SK-N-SH treated with all-trans-retinoic acid at 6 μM for 48 hours (cell line): ENCODE data around the gene PARP8.
"Not testable (repeated sequence)": the region's sequence is repeated elsewhere in the genome, so short reads cannot be mapped to it uniquely, and the experiment has no call there.

ENCODE experiments used
- ATAC-seq: fragments of 200-7000 bp; cut with Tn5 transposase; 3 replicates; pipeline ENCODE4 v1.9.1; 2020; ENCODE audit warnings: mild to moderate bottlenecking, moderate library complexity
- ARNTL ChIP-seq: fragments of 450-650 bp; formaldehyde crosslinking; IDR thresholded peaks from 2 replicates; pipeline ENCODE4 v1.5.0; 2020; ENCODE audit warnings: low read depth, mild to moderate bottlenecking, moderate library complexity, borderline replicate concordance
- BACH2 ChIP-seq: fragments of 250-450 bp; sonication (Bioruptor Pico); IDR thresholded peaks from 2 replicates; pipeline ENCODE4 v1.9.0; 2021; ENCODE audit warnings: mild to moderate bottlenecking, borderline replicate concordance
- CSDC2 ChIP-seq: fragments of 250-450 bp; sonication (Bioruptor Pico); IDR thresholded peaks from 2 replicates; pipeline ENCODE4 v1.5.0; 2020; ENCODE audit warnings: mild to moderate bottlenecking, moderate library complexity
- ESRRG ChIP-seq: fragments of 250-450 bp; sonication (Bioruptor Pico); IDR thresholded peaks from 2 replicates; pipeline ENCODE4 v1.6.1; 2021; ENCODE audit warnings: mild to moderate bottlenecking
- GLIS3 ChIP-seq: fragments of 250-450 bp; sonication (Bioruptor Pico); IDR thresholded peaks from 2 replicates; pipeline ENCODE4 v1.5.0; 2020; ENCODE audit warnings: mild to moderate bottlenecking, moderate library complexity
- OSR1 ChIP-seq: fragments of 250-450 bp; sonication (Bioruptor Pico); IDR thresholded peaks from 2 replicates; pipeline ENCODE4 v1.8.0; 2022; ENCODE audit warnings: moderate library complexity, mild to moderate bottlenecking, inconsistent platforms
- PPARA ChIP-seq: fragments of 250-450 bp; sonication (Bioruptor Pico); IDR thresholded peaks from 2 replicates; pipeline ENCODE4 v1.5.0; 2020; ENCODE audit warnings: mild to moderate bottlenecking, borderline replicate concordance
- RARB ChIP-seq: fragments of 250-450 bp; sonication (Bioruptor Pico); IDR thresholded peaks from 2 replicates; pipeline ENCODE4 v1.8.0; 2021; ENCODE audit warnings: mild to moderate bottlenecking, moderate library complexity
- SNAI2 ChIP-seq: fragments of 250-450 bp; sonication (Bioruptor Pico); IDR thresholded peaks from 2 replicates; pipeline ENCODE4 v1.5.0; 2020; ENCODE audit warnings: mild to moderate bottlenecking, moderate library complexity
- TCF4 ChIP-seq: fragments of 250-450 bp; sonication (Bioruptor Pico); IDR thresholded peaks from 2 replicates; pipeline ENCODE4 v1.8.0; 2021; ENCODE audit warnings: mild to moderate bottlenecking, moderate library complexity, borderline replicate concordance
- TOX ChIP-seq: fragments of 250-450 bp; sonication (Bioruptor Pico); IDR thresholded peaks from 2 replicates; pipeline ENCODE4 v1.8.0; 2021; ENCODE audit warnings: mild to moderate bottlenecking, moderate library complexity, borderline replicate concordance
- ZC3H10 ChIP-seq: fragments of 250-450 bp; sonication (Bioruptor Pico); IDR thresholded peaks from 2 replicates; pipeline ENCODE4 v1.5.1; 2021; ENCODE audit warnings: mild to moderate bottlenecking, moderate library complexity
- ZFP3 ChIP-seq: fragments of 250-450 bp; sonication (Bioruptor Pico); IDR thresholded peaks from 2 replicates; pipeline ENCODE4 v1.5.0; 2020; ENCODE audit warnings: mild to moderate bottlenecking, moderate library complexity
- ZNF565 ChIP-seq: fragments of 450-650 bp; formaldehyde crosslinking; conservative IDR thresholded peaks from 2 replicates; pipeline ENCODE4 v1.5.0; 2020; ENCODE audit warnings: low read depth, mild to moderate bottlenecking, moderate library complexity
- ZNF70 ChIP-seq: fragments of 450-650 bp; formaldehyde crosslinking; IDR thresholded peaks from 2 replicates; pipeline ENCODE4 v1.5.0; 2020; ENCODE audit warnings: mild to moderate bottlenecking, moderate library complexity
- ZNF8 ChIP-seq: fragments of 450-650 bp; formaldehyde crosslinking; IDR thresholded peaks from 2 replicates; pipeline ENCODE4 v1.5.0; 2020; ENCODE audit warnings: mild to moderate bottlenecking, moderate library complexity
- TF ChIP-seq, protein P1 (sequence below): fragments of 250-450 bp; sonication (Bioruptor Pico); IDR thresholded peaks from 2 replicates; pipeline ENCODE4 v1.5.1; 2021; ENCODE audit warnings: mild to moderate bottlenecking, moderate library complexity
- TF ChIP-seq, protein P2 (sequence below): fragments of 250-450 bp; sonication (Bioruptor Pico); IDR thresholded peaks from 2 replicates; pipeline ENCODE4 v1.8.0; 2021; ENCODE audit warnings: low read depth, mild to moderate bottlenecking, moderate library complexity, borderline replicate concordance
- TF ChIP-seq, protein P3 (sequence below): fragments of 250-450 bp; sonication (Bioruptor Pico); IDR thresholded peaks from 2 replicates; pipeline ENCODE4 v1.5.0; 2020; ENCODE audit warnings: mild to moderate bottlenecking, moderate library complexity
- TF ChIP-seq, protein P4 (sequence below): fragments of 250-450 bp; sonication (Bioruptor Pico); IDR thresholded peaks from 2 replicates; pipeline ENCODE4 v1.5.1; 2020; ENCODE audit warnings: low read depth, mild to moderate bottlenecking, moderate library complexity

Gene PARP8

GRCh38 chr5:50694027-50694590 lies 27.7 kb downstream of the PARP8 start:
- TF ChIP-seq SNAI2 (CRISPR knock-in tag) (no peak), OSR1 (CRISPR knock-in tag) (no peak), ESRRG (CRISPR knock-in tag) (no peak), ZFP3 (CRISPR knock-in tag) (no peak), PPARA (CRISPR knock-in tag) (no peak), GLIS3 (CRISPR knock-in tag) (no peak), TCF4 (CRISPR knock-in tag) (no peak), ZC3H10 (CRISPR knock-in tag) (no peak), RARB (no peak), ARNTL (no peak), TOX (CRISPR knock-in tag) (no peak), CSDC2 (CRISPR knock-in tag) (no peak), ZNF70 (CRISPR knock-in tag) (no peak)
- TF ChIP-seq, protein P1, sequence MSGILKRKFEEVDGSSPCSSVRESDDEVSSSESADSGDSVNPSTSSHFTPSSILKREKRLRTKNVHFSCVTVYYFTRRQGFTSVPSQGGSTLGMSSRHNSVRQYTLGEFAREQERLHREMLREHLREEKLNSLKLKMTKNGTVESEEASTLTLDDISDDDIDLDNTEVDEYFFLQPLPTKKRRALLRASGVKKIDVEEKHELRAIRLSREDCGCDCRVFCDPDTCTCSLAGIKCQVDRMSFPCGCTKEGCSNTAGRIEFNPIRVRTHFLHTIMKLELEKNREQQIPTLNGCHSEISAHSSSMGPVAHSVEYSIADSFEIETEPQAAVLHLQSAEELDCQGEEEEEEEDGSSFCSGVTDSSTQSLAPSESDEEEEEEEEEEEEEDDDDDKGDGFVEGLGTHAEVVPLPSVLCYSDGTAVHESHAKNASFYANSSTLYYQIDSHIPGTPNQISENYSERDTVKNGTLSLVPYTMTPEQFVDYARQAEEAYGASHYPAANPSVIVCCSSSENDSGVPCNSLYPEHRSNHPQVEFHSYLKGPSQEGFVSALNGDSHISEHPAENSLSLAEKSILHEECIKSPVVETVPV (CRISPR knock-in tag), result no peak
- TF ChIP-seq, protein P2, sequence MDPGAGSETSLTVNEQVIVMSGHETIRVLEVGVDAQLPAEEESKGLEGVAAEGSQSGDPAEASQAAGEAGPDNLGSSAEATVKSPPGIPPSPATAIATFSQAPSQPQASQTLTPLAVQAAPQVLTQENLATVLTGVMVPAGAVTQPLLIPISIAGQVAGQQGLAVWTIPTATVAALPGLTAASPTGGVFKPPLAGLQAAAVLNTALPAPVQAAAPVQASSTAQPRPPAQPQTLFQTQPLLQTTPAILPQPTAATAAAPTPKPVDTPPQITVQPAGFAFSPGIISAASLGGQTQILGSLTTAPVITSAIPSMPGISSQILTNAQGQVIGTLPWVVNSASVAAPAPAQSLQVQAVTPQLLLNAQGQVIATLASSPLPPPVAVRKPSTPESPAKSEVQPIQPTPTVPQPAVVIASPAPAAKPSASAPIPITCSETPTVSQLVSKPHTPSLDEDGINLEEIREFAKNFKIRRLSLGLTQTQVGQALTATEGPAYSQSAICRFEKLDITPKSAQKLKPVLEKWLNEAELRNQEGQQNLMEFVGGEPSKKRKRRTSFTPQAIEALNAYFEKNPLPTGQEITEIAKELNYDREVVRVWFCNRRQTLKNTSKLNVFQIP, result no peak
- TF ChIP-seq, all 23 proteins: peak for 0

GRCh38 chr5:50694626-50695025 lies 28.2 kb downstream of the PARP8 start:
- not testable (repeated sequence) for ATAC-seq

More at GRCh38 chr5:50694027-50694590, 27.7 kb downstream of the PARP8 start:
- no peak for ATAC-seq

DNA sequence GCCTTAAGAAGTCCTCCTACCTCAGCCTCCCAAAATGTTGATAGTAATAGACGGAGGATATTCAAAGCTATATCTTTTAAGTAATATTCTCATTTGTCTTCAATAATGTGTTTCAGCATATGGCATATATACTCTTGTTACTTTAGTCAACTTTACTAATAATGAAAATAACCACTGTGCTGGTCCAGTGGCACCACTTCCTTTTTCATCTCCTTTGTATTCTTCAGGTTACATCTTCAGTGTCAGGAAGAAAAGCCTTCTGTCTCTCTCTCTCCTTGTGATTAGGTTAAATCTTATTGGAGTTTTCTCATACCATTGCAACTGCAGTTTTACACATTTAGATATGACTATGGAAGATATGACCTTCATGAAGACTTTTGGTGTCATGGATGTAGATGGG lies 31.3 kb downstream of the PARP8 start:
- no peak for ATAC-seq
- TF ChIP-seq TOX (CRISPR knock-in tag) (no peak), ARNTL (no peak), TCF4 (CRISPR knock-in tag) (no peak), ESRRG (CRISPR knock-in tag) (no peak), PPARA (CRISPR knock-in tag) (no peak), ZFP3 (CRISPR knock-in tag) (no peak), ZC3H10 (CRISPR knock-in tag) (no peak), SNAI2 (CRISPR knock-in tag) (no peak), OSR1 (CRISPR knock-in tag) (no peak), GLIS3 (CRISPR knock-in tag) (no peak), ZNF8 (CRISPR knock-in tag) (no peak), ZNF70 (CRISPR knock-in tag) (no peak), RARB (no peak), ZNF565 (CRISPR knock-in tag) (no peak), BACH2 (CRISPR knock-in tag) (no peak)
- TF ChIP-seq, protein P3, sequence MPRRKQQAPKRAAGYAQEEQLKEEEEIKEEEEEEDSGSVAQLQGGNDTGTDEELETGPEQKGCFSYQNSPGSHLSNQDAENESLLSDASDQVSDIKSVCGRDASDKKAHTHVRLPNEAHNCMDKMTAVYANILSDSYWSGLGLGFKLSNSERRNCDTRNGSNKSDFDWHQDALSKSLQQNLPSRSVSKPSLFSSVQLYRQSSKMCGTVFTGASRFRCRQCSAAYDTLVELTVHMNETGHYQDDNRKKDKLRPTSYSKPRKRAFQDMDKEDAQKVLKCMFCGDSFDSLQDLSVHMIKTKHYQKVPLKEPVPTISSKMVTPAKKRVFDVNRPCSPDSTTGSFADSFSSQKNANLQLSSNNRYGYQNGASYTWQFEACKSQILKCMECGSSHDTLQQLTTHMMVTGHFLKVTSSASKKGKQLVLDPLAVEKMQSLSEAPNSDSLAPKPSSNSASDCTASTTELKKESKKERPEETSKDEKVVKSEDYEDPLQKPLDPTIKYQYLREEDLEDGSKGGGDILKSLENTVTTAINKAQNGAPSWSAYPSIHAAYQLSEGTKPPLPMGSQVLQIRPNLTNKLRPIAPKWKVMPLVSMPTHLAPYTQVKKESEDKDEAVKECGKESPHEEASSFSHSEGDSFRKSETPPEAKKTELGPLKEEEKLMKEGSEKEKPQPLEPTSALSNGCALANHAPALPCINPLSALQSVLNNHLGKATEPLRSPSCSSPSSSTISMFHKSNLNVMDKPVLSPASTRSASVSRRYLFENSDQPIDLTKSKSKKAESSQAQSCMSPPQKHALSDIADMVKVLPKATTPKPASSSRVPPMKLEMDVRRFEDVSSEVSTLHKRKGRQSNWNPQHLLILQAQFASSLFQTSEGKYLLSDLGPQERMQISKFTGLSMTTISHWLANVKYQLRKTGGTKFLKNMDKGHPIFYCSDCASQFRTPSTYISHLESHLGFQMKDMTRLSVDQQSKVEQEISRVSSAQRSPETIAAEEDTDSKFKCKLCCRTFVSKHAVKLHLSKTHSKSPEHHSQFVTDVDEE (CRISPR knock-in tag), result no peak
- TF ChIP-seq, protein P1 (CRISPR knock-in tag), result no peak
- TF ChIP-seq, protein P4, sequence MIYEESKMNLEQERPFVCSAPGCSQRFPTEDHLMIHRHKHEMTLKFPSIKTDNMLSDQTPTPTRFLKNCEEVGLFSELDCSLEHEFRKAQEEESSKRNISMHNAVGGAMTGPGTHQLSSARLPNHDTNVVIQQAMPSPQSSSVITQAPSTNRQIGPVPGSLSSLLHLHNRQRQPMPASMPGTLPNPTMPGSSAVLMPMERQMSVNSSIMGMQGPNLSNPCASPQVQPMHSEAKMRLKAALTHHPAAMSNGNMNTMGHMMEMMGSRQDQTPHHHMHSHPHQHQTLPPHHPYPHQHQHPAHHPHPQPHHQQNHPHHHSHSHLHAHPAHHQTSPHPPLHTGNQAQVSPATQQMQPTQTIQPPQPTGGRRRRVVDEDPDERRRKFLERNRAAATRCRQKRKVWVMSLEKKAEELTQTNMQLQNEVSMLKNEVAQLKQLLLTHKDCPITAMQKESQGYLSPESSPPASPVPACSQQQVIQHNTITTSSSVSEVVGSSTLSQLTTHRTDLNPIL (CRISPR knock-in tag), result no peak
